ENCODE measurements around the gene RASGRF1. TPM values are rescaled to one million over a fixed set of nuclear protein-coding genes. Genes with fewer than 3 reads are reported as not detected.

Gene RASGRF1
- total RNA-seq, 2 experiments from 2014 or later: not detected

- no peak for DNase-seq
- H3K9me3 Mint-ChIP-seq: no peaks in the 10 kb centered on the region
- H3K27me3 Mint-ChIP-seq: peaks cover 9% of the 10 kb centered on the region
- Histone ChIP-seq H3K9me3 (ENCODE audit: control insufficient read depth in 1 of 2, insufficient read depth in 1 of 2, low read length in 2 of 2) (no peaks in the 10 kb centered on the region), H3K4me3 (ENCODE audit: low read length) (no peak overlapping the region), H3K4me1 (ENCODE audit: insufficient read depth, low read length) (no peaks in the 10 kb centered on the region), H3K27me3 (ENCODE audit: control insufficient read depth in 1 of 2, insufficient read depth in 2 of 2, low read length in 2 of 2) (peaks cover 0 to 2% of the 10 kb centered on the region in 2 experiments), H3K27ac (ENCODE audit: low read depth in 1 of 2, low read length in 2 of 2) (no peak overlapping the region), H3K36me3 (ENCODE audit: insufficient read depth, low read length) (no peaks in the 10 kb centered on the region)
- H3K4me3 Mint-ChIP-seq: no peak overlapping the region
- no peaks in the 10 kb centered on the region for H3K4me1 Mint-ChIP-seq (ENCODE audit: low read depth)
- ChIA-PET POLR2A (no interaction called here), CTCF (no interaction called here)
- no peak for TF ChIP-seq CTCF (IDR thresholded peaks at IDR 0.05)
- intact Hi-C loops (cut with DNase I, micrococcal nuclease): no loop called here
- ATAC-seq (ENCODE audit: poor library complexity): no peak
- H3K27ac Mint-ChIP-seq: no peak overlapping the region
- H3K36me3 Mint-ChIP-seq (ENCODE audit: low read depth): no peaks in the 10 kb centered on the region
These were observed 12.6 kb downstream of the RASGRF1 start for GRCh38 chr15:79078003-79078402.

- Mint-ChIP-seq H3K4me1 (ENCODE audit: low read depth) (no peaks in the 10 kb centered on the region), H3K9me3 (no peaks in the 10 kb centered on the region), H3K4me3 (no peak overlapping the region), H3K27ac (no peak overlapping the region), H3K27me3 (peaks cover 9% of the 10 kb centered on the region), H3K36me3 (ENCODE audit: low read depth) (no peaks in the 10 kb centered on the region)
- no peak for ATAC-seq (ENCODE audit: poor library complexity)
- Histone ChIP-seq H3K9me3 (ENCODE audit: control insufficient read depth in 1 of 2, insufficient read depth in 1 of 2, low read length in 2 of 2) (no peaks in the 10 kb centered on the region), H3K27me3 (ENCODE audit: control insufficient read depth in 1 of 2, insufficient read depth in 2 of 2, low read length in 2 of 2) (peaks cover 0 to 2% of the 10 kb centered on the region in 2 experiments), H3K36me3 (ENCODE audit: insufficient read depth, low read length) (no peaks in the 10 kb centered on the region), H3K27ac (ENCODE audit: low read depth in 1 of 2, low read length in 2 of 2) (no peak overlapping the region), H3K4me1 (ENCODE audit: insufficient read depth, low read length) (no peaks in the 10 kb centered on the region), H3K4me3 (ENCODE audit: low read length) (no peak overlapping the region)
- intact Hi-C loops (cut with DNase I, micrococcal nuclease): no loop called here
- CTCF ChIA-PET: no interaction called here
- TF ChIP-seq CTCF (IDR thresholded peaks at IDR 0.05): no peak
- POLR2A ChIA-PET: no interaction called here
- DNase-seq: no peak
These were observed 13.9 kb downstream of the RASGRF1 start for GRCh38 chr15:79076661-79077060.

GRCh38 chr15:79075256-79075655 lies 15.3 kb downstream of the RASGRF1 start:
- Histone ChIP-seq H3K9me3 (ENCODE audit: control insufficient read depth in 1 of 2, insufficient read depth in 1 of 2, low read length in 2 of 2) (no peaks in the 10 kb centered on the region), H3K27me3 (ENCODE audit: control insufficient read depth in 1 of 2, insufficient read depth in 2 of 2, low read length in 2 of 2) (peaks cover 0 to 2% of the 10 kb centered on the region in 2 experiments), H3K4me3 (ENCODE audit: low read length) (no peak overlapping the region), H3K36me3 (ENCODE audit: insufficient read depth, low read length) (no peaks in the 10 kb centered on the region), H3K4me1 (ENCODE audit: insufficient read depth, low read length) (no peaks in the 10 kb centered on the region), H3K27ac (ENCODE audit: low read depth in 1 of 2, low read length in 2 of 2) (no peak overlapping the region)
- POLR2A ChIA-PET: no interaction called here
- no peaks in the 10 kb centered on the region for H3K36me3 Mint-ChIP-seq (ENCODE audit: low read depth)
- intact Hi-C loops (cut with DNase I, micrococcal nuclease): no loop called here
- CTCF ChIA-PET: no interaction called here
- DNase-seq (no peak), ATAC-seq (ENCODE audit: poor library complexity) (no peak)
- no peak overlapping the region for H3K4me3 Mint-ChIP-seq
- H3K27ac Mint-ChIP-seq: no peak overlapping the region
- peaks cover 9% of the 10 kb centered on the region for H3K27me3 Mint-ChIP-seq
- no peaks in the 10 kb centered on the region for H3K4me1 Mint-ChIP-seq (ENCODE audit: low read depth)
- no peaks in the 10 kb centered on the region for H3K9me3 Mint-ChIP-seq
- no peak for TF ChIP-seq CTCF (IDR thresholded peaks at IDR 0.05)
